Stimulated activated CD8-positive, alpha-beta memory T cell treated with anti-CD3 and anti-CD28 coated beads, Interleukin-4, amount 100 ng/mL, for 24 hours (primary cell): ENCODE measurements around the gene SNAPC2.
A peak's percentile ranks its signal among the peaks of the same experiment; 100 is the strongest.
"Not testable (repeated sequence)": the region's sequence is repeated elsewhere in the genome, so short reads cannot be mapped to it uniquely, and the experiment has no call there.

Source experiments
- DNase-seq: peaks from one replicate; pipeline ENCODE4 v3.0.0-alpha.2; 2020; ENCODE audit warnings: low read depth

SNAPC2 gene

GRCh38 chr19:7921967-7922835 lies 2.1 kb downstream of the SNAPC2 start:
- no peak for DNase-seq

GRCh38 chr19:7922836-7923195 lies 2.7 kb downstream of the SNAPC2 start:
- no peak for DNase-seq

GRCh38 chr19:7923295-7924191 lies 3.4 kb downstream of the SNAPC2 start:
- no peak for DNase-seq

- no peak for DNase-seq
Observed at GRCh38 chr19:7924241-7924640, 4.1 kb downstream of the SNAPC2 start.

- DNase-seq: no peak
Observed at GRCh38 chr19:7924651-7925170, 4.6 kb downstream of the SNAPC2 start.

DNA sequence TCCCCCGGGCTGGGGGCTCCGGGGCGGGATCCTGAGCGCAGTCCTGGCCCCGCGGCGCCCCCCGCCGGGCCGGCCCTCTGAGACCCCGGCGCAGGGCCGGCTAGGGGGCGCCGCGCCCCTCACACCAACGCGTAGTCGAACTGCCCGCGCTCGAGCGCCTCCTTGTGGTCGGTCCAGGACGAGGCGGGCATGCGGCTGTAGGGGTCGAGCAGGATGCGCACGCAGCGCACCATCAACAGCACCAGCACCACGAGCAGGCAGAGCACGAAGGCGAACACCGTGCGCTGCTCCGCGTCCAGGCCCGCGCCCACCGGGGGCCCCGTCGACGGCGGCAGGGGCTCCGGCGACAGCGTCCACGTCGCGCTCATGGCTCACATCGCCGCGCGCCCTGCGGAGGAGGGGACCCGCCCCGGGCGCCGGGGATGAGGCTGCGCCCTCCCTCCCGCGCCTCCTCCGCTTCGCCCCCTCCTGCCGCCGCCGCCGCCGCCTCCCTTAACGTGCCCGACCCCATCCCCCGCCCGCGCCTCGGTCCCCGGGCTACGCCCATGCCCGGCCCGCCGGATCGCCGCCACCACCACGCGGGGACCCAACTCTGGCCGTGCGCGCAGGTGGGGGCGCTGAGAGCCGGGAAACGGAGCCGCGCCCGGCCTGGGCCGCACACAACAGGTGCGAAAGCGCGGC lies 5.2 kb downstream of the SNAPC2 start:
- peak; percentile 71 for DNase-seq

DNA sequence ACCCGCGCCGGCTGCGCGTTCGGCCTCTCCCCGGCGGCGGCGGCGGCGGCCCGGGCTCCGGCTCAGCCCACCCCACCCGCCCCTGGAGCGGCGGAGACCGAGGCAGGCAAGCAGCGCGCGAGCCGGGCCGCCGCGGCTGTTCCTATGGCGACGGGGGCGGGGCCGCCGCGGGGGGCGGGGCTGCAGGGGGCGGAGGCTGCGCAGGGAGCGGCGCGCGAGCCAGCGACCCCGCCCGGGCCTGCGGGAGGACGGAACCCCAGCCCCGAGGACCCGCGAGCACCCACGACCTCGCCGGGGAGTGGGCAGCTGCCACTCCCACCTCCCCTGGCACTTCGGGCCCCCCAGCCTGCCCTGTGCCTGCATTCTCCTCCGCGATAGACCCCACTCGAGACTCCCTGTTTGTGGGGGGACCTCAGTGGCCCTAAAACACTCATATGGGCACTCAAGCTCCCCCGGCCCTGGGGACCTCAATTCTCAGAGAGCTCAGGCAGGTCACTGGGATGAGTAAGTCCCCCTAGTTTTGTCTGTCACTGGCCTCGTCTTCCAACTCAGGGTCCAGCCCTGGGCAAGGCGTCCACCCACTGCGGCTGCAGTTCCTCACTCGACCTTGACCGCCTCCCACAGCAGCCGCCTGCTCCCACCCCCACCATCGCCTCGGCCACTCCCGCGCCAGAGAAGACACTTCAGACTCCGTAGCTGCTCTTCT lies 6.0 kb downstream of the SNAPC2 start, which contains the start of gene CTXN1:
Gene CTXN1 (minus strand): TSS at position 115 of the 706 bp plus-strand sequence. CDS start 597 bp downstream, outside the sequence.
- peak; percentile 67 for DNase-seq

DNA sequence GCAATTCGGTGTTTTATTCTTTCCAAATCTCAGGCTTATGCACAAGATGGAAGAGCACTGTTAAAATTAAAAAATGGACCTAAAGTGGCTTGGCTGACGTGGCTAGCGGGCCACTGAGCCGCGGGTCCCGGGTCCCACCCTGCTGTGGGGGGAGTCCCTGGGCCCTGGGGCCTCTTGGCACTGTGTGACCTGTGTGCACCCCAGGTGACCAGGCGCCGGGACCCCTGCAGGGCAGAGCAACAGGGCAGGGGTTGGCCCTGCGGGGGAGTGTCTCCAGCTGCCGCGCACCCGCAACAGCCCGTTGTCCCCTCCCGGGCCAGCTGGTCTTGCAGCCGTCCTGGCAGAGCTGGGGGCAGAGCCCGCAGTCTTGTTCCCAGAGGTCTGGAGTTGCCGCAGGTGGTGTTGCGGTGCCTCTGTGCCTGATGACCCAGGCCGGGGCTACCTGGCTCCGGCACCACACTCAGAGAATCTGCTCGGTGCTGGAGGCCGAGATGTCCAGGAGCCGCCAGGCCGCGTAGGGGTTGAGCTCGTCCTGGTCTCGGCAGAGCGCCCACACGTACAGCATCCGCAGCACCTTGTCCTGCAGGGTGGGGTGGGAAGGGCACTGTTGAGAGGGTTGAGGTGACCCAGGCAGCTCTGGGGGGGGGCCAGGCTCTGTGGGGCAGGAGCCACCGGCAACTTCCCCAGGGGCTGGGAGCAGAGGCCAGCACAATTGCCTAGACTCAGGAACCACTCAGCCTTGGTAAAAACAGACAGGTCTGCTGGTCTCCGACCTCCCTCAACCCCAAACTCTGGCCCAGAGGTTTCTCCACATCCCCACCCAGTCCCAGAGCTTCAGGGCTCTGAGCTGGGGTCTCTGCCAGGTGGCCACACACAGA lies 6.8 kb downstream of the SNAPC2 start:
- DNase-seq: no peak

DNA sequence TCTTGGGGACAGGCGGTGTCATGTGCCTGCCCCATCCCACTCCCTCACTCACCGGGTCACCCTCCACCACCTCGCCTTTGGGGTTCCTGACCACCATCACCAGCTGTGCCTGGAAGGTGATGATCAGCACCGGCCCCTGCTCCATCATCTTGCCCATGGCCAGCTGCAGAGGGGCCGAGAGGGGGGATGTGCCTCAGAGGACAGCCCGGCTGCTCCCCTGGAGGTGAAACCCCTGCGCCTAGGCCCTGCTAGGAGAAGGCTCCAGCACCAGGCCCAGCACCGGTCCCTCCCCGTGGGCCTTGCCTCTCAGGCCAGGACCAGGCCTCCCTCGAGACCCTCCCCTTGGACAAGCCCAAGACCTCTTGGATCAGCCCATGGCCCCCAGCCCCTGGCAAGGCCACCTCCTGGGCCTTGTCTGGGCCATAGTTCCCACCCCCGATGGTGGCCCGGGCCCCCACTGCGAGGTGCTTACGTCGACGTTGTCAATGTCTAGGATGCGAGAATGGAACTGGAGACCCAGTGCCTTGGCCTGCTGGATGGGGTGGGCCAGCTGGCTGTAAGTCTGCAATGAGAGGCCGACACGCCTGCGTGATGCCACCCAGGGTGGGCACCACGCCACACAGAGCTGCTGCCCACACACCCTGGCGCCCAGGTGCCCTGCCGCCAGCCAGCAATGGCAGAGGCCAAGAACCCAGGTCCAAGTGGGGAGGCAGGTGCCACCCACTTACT lies 7.6 kb downstream of the SNAPC2 start:
- DNase-seq: no peak

DNA sequence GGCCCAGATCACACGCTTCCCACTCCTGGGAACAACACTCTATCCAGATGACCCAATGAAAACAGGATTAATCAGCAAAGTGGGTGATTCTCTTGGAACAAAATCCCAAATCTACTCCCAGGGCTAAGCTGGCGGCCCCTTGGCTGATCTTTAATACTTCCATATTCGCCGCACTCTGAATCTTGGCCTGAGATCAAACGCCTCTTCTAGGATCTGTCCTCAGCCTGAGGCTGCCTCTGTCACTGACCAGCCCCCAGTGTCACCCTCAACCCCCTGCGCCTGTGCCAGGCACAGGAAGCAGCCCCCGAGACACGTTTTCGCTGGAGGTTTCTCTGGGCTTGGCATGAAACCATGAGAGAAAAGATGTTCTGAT lies 8.2 kb downstream of the SNAPC2 start:
- DNase-seq: no peak

DNA sequence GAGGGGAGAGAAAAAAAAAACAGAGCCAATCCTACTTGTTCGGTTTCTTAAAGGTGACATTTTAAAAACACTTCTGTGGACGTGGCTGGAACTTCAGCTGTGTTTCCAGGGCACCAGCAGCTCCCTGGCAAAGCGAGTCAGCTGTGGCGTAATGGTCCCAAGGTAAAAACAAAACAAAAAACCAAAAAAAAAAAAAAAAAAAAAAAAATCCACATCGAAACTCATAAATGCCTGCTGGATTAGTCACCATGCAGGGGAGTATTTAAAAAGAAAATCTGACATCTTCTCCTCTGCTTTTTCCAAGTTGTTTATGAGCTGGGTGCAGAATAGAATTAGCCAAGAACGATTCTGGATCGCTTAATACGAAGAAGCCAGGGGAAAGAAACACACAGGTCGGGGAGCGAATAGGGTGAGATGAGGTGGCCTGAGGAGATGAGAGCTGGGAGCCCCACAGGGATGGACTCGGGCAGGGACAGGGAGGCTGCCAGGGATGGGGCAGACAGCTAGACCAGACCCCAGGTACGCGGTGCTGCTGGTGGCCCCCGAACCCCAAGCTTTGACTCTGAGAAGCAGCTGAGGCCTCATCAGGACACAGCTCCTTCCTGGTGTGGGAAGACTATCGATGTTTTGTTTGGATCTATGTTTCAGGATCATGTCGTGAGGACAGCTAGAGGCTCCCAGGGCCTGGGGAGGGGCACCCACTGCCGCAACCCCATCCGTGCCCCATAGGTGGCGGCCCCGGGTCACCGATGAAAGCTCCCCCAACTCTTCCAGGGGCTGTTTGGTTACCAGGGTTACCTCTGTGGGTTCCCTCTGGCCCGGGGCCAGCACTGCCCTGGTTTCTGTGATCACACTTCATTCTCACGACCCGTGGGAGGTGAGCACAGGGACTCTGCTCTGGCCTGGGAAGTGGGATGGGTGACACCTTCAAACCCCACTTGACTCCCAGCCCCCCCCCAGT lies 8.9 kb downstream of the SNAPC2 start:
- DNase-seq: peak; percentile 55

GRCh38 chr19:7930030-7930429 lies 9.9 kb downstream of the SNAPC2 start:
- DNase-seq: not testable (repeated sequence)

DNA sequence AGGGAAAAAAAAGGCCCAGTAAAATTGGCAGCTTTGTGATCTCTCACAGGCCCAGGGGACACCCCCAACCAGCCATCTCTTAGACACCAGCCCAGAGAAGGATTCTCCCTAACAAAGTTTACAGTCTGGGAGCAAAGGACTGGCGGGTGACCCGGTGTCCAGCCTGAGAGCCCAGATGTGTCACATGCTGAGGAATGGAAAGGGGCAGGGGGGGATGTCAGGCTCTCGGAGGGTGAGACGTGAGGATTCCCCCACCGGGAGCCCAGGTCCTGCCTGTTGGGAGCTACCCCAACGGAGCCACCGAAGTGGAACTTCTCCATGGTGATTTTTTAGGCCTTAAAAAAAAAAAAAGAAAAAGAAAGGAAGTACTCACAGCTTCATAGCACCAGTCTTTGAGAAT lies 10.6 kb downstream of the SNAPC2 start:
- no peak for DNase-seq

DNA sequence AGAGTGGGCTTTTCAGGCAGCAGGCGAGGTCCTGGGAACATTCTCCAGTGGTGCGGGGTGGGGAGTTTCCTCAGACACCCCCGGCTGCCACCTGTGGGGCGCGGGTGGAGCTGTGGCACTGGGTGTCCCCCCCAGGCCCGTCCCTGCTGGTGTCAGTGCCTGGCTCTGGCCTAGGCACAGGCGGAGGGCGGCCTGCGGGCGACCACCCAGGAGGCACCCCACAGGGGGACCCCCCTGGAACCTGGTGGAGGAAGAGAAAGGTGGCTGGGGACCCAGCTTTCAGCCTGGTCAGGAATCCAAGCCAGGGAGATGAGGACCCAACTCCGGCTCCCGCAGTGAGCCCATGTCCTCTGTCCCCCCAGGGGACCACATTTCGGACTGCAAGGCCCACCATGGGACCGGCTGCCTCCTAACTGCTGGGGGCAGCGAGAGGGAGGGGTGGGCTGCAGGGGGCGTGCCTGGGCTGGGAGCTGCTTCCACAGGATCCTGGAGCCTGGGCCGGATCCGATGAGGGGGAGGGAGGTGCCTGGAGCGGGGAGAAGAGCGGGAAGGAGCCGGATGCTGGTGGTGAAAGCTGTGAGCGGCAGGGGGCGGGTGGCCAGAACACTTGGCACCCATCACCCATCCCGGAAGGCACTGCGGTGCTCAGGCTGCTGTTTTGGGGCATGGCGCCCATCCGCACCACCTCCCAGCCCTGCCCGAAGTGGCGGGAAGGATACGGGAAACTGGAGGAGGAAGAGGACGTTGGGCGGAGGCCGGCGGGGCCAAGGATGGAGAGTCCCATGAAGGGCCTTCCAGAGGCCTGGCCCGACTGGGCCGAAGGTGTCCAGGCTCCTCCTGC lies 11.3 kb downstream of the SNAPC2 start:
- no peak for DNase-seq

DNA sequence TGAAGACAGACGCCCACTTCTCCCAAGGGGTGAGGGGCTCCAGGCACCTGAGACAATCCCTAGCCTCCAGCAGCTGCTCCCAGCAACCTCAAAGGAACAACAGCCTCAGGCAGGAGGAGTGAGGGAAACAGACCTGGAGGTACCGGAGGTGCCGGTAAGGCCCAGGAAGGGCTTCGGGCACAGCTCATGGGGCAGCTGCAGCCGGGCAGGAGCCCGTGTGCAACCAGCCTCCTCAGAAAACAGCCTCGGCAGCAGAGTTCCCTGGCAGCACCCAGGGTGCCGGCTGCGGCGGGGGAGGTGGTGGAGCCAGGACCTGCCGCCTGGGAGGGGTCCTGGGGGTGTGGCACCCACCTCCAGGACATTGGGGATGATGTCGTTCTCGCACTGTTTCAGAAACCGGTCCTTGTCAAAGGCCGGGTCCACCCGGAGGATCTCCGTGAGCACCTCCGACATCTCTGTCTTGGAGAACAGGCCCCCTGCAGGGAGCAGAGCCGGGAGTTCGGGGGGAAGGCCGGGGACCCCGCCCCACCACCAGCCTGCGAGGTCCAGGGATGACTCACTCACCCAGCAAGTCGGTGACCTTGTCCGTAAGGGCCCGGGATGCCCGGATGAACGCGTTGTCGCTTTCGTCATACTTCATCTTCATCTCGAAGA lies 12.3 kb downstream of the SNAPC2 start:
- no peak for DNase-seq

DNA sequence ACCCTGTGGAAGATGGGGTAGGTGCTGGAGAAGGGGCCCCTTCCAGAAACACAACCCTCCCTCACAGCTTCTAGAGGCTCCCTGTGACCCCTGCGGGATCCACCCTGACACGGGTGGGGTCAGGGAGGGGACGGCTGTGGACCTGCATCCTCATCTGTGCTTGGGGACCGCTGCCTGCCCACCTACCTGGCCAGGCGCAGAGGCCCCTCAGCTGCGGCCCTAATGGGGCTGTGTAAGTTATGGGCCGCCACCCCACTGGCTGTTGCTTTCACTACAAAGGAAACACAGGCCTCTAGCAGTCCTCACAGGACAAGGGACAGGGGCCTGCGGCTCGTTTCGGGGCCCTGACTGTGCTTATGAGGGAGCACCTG lies 12.8 kb downstream of the SNAPC2 start:
- no peak for DNase-seq

DNA sequence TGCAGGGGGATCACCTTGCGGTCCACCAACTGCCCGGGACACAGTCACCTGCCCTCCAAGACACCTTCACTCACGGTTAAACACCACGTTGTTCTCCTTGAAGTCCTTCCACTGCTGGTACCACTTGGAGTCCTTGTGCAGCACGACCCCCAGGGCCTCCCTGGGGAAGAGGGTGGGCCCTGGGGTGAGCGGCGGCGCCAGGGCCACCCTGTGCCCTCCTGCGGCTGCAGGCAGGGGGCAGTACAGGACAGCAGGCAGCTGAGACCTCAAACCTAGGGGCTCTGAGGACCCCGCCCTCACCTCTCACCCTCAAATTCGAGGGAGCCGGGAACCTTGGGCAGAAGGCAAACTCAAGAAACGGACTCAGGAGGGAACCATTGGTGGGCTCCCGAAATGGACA lies 13.3 kb downstream of the SNAPC2 start:
- no peak for DNase-seq
